Left renal cortex interstitium (tissue), 4 donors: ENCODE measurements around the gene CCDC85A. TPM values are rescaled to one million over a fixed set of nuclear protein-coding genes. Genes with fewer than 3 reads are reported as not detected.

ENCODE experiments used
- DNase-seq, 4 donors: peaks; one replicate each; pipeline ENCODE4 v3.0.0-alpha.2; 2013; ENCODE audit warnings: low read depth in 4 of 4, low spot score in 2 of 4, missing footprints in 1 of 4
- polyA plus RNA-seq, 4 donors: library from polyadenylated mRNA; unstranded; fragments of 120-200 nt; gene quantifications; one replicate each; pipeline ENCODE4 v1.2.1, GENCODE V29; 2013; ENCODE audit not compliant: insufficient read length in 4 of 4

Gene CCDC85A
- polyA plus RNA-seq, 4 donors: 1.6 to 2.0 (median 1.7) TPM

GRCh38 chr2:56292951-56293350 lies 109.2 kb downstream of the CCDC85A start:
- DNase-seq: no peak

- DNase-seq: no peak
Measured at GRCh38 chr2:56295666-56296065, 111.9 kb downstream of the CCDC85A start.

GRCh38 chr2:56297671-56298070 lies 113.9 kb downstream of the CCDC85A start:
- no peak for DNase-seq

DNA sequence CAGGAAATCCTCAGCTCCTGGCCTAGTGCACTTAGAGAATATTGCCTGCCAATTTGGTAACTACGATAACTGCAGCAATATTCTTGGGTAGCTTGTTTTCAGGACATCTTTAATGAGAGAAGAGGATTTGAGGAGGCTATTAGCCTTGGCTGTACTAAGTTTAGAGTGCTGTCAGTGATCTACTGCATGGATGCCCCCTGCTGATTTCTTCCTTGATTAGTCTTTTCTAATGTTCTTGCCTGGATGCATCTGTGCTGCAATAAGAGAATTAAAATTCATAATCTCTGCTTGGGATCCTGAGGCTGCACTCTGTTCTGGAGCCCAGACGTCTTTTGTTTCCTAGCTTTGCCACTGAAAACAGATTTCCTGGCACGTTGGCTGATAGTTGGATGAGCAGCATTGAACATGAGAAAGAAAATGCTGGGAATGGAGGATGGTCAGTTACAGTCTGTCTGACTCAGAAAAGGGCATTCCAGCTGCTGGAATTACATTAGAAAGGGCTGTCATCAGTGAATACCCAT lies 115.4 kb downstream of the CCDC85A start:
- DNase-seq: no peak

DNA sequence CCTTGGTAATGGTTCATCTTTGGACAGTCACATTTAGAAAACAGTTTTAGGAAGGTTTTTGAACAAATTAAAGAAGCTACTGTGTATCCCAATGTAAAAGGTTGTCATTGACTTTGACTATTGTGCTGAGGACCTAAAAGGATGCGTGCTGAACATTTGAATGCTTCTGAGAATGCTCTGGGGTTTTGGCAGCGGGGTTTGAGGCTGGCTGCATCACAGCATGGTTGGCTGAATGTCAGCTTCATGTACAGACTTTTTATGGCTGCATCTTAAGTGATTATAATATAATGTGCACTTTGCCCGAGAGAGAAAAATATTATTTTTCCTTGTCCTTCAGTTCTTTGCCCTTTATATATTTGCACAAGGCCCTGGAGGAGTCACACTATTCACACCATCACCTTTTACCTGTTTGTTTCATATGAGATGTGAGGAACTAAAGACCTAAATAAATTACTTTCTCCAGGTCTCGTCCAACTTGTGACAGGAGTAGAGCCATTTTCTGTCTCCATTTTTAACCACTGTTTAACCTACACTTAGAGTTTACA lies 125.9 kb downstream of the CCDC85A start:
- DNase-seq: no peak

DNA sequence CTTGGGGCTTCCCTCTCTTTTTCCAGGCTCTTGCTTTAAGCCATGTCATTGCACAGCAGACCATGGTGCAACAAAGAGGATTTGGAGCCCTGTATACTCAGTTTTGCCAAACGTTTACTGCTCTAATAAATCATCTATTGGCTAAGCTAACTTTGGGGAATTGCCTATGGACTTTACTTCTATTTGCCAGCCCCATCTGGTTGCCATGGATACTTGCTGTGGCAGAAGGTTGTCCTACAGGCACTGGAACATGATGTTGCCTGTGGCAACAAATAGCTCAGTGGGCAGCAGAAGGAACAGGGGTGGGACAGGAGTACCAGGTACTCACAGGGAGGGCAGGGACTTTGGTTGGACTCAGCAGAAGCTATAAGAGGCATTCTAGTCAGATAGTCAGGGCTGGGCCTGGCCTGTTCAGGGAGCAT lies 129.7 kb downstream of the CCDC85A start:
- DNase-seq: no peak

- DNase-seq: no peak
Measured at GRCh38 chr2:56314371-56314770, 130.6 kb downstream of the CCDC85A start.

- no peak for DNase-seq
Measured at GRCh38 chr2:56314796-56315195, 131.0 kb downstream of the CCDC85A start.

GRCh38 chr2:56315376-56315775 lies 131.6 kb downstream of the CCDC85A start:
- DNase-seq: no peak

GRCh38 chr2:56316011-56316410 lies 132.2 kb downstream of the CCDC85A start:
- no peak for DNase-seq

- DNase-seq: no peak
Measured at GRCh38 chr2:56318147-56318546, 134.4 kb downstream of the CCDC85A start.

GRCh38 chr2:56325661-56326345 lies 142.0 kb downstream of the CCDC85A start:
- DNase-seq: no peak

DNA sequence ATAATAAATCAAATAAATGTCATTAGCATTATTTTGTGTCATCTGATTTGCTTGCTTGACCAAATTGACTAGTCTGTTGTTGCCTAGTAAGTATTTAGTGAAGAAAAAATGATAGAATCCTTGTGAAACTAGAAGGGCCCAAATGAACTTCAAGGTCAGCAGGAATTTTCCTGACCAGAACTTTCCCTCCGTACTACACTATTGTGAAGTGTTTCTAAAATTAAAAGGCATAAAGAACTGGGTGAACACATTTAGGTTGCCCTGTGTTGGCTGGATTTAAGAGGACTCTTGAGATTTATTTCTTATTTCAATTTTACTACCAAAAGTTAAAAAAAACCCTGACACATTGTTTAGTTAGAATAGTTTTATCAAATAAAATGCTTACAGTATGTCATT lies 142.6 kb downstream of the CCDC85A start:
- DNase-seq: no peak

- DNase-seq: no peak
Measured at GRCh38 chr2:56331810-56332209, 148.0 kb downstream of the CCDC85A start.

GRCh38 chr2:56333812-56334485 lies 150.2 kb downstream of the CCDC85A start:
- no peak for DNase-seq

- DNase-seq: no peak
Measured at GRCh38 chr2:56334622-56335021, 150.8 kb downstream of the CCDC85A start.

DNA sequence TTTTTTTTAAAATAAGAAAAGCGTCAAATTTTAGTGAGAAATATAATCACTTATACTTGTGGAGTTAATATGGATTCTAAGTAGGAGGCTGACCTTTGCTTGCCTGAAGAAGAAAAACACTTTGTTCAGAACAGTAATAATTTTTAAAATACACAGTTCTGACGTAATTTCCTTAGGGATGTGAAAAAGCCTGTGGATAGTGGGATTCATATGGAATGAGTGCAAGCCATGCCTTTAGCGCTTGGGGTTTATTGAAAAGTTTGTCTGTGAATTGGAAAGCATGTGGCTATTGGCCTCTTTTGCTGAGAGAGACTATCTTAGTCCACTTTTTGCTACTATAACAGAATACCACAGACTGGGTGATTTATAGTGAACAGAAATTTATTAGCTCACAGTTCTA lies 151.3 kb downstream of the CCDC85A start:
- no peak for DNase-seq

GRCh38 chr2:56337342-56337741 lies 153.6 kb downstream of the CCDC85A start:
- DNase-seq: no peak

- no peak for DNase-seq
Measured at GRCh38 chr2:56338232-56338631, 154.4 kb downstream of the CCDC85A start.

DNA sequence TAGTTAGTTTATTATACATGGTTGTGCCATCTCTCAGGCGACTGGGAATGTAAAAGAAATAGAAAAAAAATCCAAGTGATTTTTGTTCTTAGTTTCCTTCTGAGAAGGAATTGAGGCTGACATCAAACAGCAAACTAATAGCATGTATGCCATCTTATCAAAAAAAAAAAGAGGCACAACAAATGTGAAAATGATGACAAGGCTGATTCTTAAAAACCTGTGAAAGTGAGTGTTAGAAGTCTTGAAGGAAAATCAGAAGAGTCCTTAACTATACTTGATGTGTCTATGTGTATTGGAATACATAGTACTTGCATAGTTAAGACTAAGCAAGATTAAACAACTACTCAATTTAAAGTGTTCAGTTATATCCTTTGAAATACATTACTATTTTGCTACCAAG lies 161.0 kb downstream of the CCDC85A start:
- no peak for DNase-seq

DNA sequence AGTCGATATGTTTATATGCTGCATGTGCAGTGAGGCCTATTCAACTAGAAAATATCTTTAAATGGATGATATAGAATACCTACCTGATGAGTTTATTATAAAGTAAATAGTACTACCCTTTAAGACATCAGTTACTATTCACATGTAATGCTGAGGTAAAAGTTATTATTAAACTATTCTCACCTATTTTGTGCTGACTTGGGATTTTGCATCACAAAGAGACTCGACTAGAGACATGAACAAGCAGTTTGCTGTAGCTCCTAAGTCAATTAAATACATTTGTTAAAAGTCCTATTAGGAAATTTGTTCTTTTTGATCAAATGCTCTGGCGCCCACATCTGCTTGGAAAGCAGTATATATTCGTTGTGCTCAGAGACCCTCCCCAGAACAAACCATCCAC lies 164.1 kb downstream of the CCDC85A start:
- DNase-seq: no peak
